Measurements from ENCODE around the gene FLCN.

FLCN gene

GRCh38 chr17:17216776-17217175, 20.2 kb downstream of the FLCN start:
- DNase-seq: no peak
- no peaks in the 10 kb centered on the region for H3K4me1 ChIP-seq
- H3K27me3 ChIP-seq: no peaks in the 10 kb centered on the region
- TF ChIP-seq, protein P1, sequence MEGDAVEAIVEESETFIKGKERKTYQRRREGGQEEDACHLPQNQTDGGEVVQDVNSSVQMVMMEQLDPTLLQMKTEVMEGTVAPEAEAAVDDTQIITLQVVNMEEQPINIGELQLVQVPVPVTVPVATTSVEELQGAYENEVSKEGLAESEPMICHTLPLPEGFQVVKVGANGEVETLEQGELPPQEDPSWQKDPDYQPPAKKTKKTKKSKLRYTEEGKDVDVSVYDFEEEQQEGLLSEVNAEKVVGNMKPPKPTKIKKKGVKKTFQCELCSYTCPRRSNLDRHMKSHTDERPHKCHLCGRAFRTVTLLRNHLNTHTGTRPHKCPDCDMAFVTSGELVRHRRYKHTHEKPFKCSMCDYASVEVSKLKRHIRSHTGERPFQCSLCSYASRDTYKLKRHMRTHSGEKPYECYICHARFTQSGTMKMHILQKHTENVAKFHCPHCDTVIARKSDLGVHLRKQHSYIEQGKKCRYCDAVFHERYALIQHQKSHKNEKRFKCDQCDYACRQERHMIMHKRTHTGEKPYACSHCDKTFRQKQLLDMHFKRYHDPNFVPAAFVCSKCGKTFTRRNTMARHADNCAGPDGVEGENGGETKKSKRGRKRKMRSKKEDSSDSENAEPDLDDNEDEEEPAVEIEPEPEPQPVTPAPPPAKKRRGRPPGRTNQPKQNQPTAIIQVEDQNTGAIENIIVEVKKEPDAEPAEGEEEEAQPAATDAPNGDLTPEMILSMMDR (IDR thresholded peaks at IDR 0.05; ENCODE audit: low read depth, low read length): no peak
- no peak overlapping the region for H3K4me3 ChIP-seq (ENCODE audit: low read depth, low read length)
- H3K9me3 ChIP-seq: no peaks in the 10 kb centered on the region
- 0 out of 2 replicates have a peak, but pooled peaks cover 3% of the 10 kb centered on the region for H3K36me3 ChIP-seq

GRCh38 chr17:17216236-17216635, 20.7 kb downstream of the FLCN start:
- Histone ChIP-seq H3K27me3 (no peaks in the 10 kb centered on the region), H3K4me1 (no peaks in the 10 kb centered on the region), H3K9me3 (no peaks in the 10 kb centered on the region), H3K4me3 (ENCODE audit: low read depth, low read length) (no peak overlapping the region), H3K36me3 (0 out of 2 replicates have a peak, but pooled peaks cover 3% of the 10 kb centered on the region)
- DNase-seq: no peak
- TF ChIP-seq, protein P1 (IDR thresholded peaks at IDR 0.05; ENCODE audit: low read depth, low read length): no peak

GRCh38 chr17:17215575-17215974, 21.4 kb downstream of the FLCN start:
- no peaks in the 10 kb centered on the region for H3K4me1 ChIP-seq
- H3K36me3 ChIP-seq: 0 out of 2 replicates have a peak, but pooled peaks cover 3% of the 10 kb centered on the region
- H3K4me3 ChIP-seq (ENCODE audit: low read depth, low read length): no peak overlapping the region

GRCh38 chr17:17214646-17215436, 22.1 kb downstream of the FLCN start:
- Histone ChIP-seq H3K36me3 (0 out of 2 replicates have a peak, but pooled peaks cover 3% of the 10 kb centered on the region), H3K4me1 (no peaks in the 10 kb centered on the region), H3K9me3 (no peaks in the 10 kb centered on the region), H3K4me3 (ENCODE audit: low read depth, low read length) (no peak overlapping the region), H3K27me3 (no peaks in the 10 kb centered on the region)
- no peak for DNase-seq
- TF ChIP-seq, protein P1 (IDR thresholded peaks at IDR 0.05; ENCODE audit: low read depth, low read length): no peak

More at GRCh38 chr17:17215575-17215974, 21.4 kb downstream of the FLCN start:
- Histone ChIP-seq H3K9me3 (no peaks in the 10 kb centered on the region), H3K27me3 (no peaks in the 10 kb centered on the region)
- TF ChIP-seq, protein P1 (IDR thresholded peaks at IDR 0.05; ENCODE audit: low read depth, low read length): no peak
- no peak for DNase-seq

DNA sequence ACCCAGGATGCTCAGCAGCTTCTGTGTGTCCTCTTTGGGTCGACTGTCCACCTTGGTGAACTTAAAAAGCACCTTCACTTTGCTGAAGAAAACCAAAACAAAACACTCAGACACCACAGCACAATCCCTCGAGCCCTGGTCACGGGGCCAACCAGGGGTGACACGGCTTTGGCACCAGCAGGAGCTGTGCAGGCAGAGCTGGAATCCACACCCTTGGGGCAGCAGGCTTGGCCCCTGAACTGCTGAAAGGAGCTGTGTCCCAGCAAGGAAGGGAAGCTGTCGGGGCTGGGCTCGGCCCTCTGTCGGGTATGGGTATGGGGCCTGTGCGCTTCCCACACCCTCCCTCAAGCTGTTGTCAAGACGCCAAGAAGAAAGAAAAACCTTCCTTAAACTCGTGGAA, 23.2 kb downstream of the FLCN start:
- DNase-seq: no peak

More for the DNA sequence above, 23.2 kb downstream of the FLCN start:
- TF ChIP-seq, protein P1 (IDR thresholded peaks at IDR 0.05; ENCODE audit: low read depth, low read length): no peak
- no peak overlapping the region for H3K4me3 ChIP-seq (ENCODE audit: low read depth, low read length)
- H3K9me3 ChIP-seq: no peaks in the 10 kb centered on the region
- no peaks in the 10 kb centered on the region for H3K27me3 ChIP-seq
- H3K36me3 ChIP-seq: 0 out of 2 replicates have a peak, but pooled peaks cover 3% of the 10 kb centered on the region
- no peaks in the 10 kb centered on the region for H3K4me1 ChIP-seq
